CD4-positive, alpha-beta T cell treated with Interferon gamma for 1 hour (primary cell): Measurements from ENCODE around the gene EIF1.

ENCODE experiments used
- DNase-seq: peaks from one replicate; pipeline ENCODE4 v3.0.0-alpha.2; 2020

EIF1 gene

DNA sequence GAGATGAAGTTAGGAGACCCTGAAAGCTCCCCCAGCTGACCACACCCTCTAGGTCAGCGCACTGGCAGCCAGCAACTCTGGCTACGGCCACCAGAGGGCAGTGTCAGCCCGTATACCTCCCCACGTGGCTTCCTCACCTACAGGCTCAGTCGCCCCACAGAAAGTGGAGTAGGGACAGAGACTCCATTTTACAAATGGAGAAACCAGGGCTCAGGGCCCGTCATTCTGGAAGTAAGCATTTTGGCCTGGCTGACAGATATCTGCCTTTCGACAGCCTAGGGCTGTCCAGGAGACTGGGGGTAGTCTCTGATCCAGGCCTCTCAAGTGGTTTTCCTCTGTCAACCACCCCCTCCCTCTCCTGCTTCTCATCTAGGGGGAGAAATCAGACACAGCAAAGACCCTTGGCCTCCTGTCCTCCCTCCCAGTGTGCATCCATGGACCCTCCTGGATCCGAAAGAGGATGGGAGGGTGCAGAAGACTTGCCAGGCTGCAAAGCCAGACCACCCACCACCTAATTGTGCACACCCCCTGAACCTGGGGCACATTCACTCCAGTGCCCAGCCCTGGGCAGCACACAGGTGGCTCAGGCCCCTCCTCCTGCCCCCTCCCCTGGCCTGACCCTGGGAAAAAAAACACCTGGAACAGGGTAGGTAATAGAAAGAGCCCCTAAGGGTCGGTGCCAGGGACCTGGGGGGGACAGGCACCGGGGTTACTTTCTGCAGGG lies 49.6 kb downstream of the EIF1 start:
- DNase-seq, result peak; percentile 76

DNA sequence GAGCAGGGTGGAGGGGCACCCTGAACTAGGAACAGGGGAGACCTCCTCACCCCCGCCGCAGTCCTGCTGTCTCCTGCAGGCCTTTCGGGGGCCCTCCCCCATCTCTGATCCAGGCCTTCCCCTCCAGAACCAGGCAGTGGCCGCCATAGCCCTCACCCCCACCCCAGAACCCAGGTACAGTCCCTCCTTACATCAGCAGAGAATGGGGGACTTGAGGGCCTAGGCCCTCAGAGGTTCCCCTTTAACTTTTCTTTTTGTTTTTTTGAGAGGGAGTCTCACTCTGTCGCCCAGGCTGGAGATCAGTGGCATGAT lies 50.1 kb downstream of the EIF1 start:
- no peak for DNase-seq

DNA sequence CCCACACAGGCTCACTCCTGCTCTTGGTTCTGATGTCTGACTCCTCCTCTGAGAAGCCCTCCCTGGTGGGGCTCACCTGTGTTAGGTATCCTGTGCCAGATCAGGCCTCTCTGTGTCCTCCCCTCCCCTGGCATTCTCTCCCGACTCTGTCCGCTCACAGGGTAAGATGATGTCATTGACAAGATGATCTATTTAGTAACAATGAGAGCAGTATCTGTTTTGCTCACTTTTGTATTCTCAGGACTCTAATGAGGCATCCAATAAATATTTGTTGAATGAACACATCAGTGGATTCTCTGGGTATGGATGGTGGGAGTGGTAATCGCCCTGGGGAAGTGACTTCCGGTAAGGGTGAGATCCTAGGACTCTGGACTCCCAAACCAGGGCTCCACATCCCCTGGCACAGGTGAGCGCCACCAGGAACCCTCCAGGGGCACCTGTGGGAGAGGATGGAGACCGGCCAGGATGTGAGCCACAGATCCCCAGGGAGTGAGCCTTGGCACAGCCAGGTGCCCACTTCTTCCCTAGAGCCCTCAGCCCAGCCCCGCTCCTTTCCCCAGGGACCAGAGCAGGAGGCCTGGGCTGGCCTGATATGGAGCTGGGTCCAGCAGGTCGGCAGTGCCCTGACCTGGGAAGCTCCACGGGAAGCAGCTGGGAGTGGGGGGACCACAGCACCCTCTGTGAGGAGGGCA lies 51.1 kb downstream of the EIF1 start:
- DNase-seq, result no peak

DNA sequence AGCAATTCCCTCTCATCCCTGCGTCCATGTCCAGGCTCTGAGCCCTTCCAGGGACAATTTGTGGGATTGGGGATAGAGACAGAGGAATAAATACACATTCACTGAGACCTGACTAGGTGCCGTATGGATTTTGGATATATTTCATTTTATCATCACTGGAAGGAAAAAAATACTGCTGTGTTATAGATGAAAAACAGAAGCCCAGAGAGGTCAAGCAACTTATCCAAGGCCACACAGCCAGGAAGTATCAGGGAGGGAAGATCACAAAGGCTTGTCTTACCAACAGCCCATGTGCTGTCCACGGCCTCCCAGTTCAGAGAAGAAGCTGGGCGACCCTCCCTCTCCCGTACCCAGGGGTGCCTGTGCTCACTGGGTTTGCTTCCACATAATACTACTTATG lies 51.8 kb downstream of the EIF1 start:
- no peak for DNase-seq

DNA sequence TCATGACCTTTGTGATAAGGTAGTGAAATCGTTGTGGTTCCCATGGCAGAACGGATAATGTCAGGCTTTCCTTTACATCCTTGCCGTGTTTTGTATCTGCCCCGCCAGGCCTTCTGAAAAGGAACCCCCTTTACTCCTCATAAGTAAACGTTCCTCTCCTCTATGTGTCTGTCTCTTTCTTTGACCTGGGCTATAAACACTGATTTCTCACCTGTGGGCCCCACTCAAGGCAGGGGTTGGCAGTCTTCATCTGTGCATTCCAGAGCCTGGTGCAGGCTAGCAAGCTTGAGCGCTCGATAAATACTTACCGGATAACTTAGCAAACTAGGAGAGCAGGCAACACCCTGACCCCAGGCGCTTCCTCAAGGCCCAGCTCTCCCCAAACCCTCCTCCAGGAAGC lies 53.0 kb downstream of the EIF1 start:
- no peak for DNase-seq
